HepG2 (cell line): ENCODE results near the gene SYCE3. TPM values are rescaled to one million over a fixed set of nuclear protein-coding genes. Genes with fewer than 3 reads are reported as not detected.

Experiments
- E2F2 ChIP-seq: sonication (generic); formaldehyde crosslinking; IDR thresholded peaks from 2 replicates; pipeline ENCODE4 v1.4.0; 2020; ENCODE audit warnings: missing genetic modification reagents, borderline replicate concordance
- FLYWCH1 ChIP-seq: sonication (generic); formaldehyde crosslinking; IDR thresholded peaks from 2 replicates; pipeline ENCODE4 v1.8.1; 2023; ENCODE audit warnings: mild to moderate bottlenecking, missing genetic modification reagents
- FOXM1 ChIP-seq: sonication (generic); formaldehyde crosslinking; IDR thresholded peaks from 2 replicates; pipeline ENCODE4 v1.5.0; 2020; ENCODE audit warnings: missing genetic modification reagents
- HDAC2 ChIP-seq: sonication (generic); formaldehyde crosslinking; IDR thresholded peaks from 2 replicates; pipeline ENCODE4 v1.4.0; 2020; ENCODE audit warnings: missing genetic modification reagents
- KDM6A ChIP-seq: IDR thresholded peaks from 2 replicates; pipeline ENCODE4 v1.6.1; 2016; ENCODE audit warnings: low read depth
- PRMT3 ChIP-seq: sonication (generic); formaldehyde crosslinking; IDR thresholded peaks from 2 replicates; pipeline ENCODE4 v1.8.1; 2022; ENCODE audit warnings: low read depth, mild to moderate bottlenecking, moderate library complexity, missing genetic modification reagents, borderline replicate concordance
- SIN3A ChIP-seq: IDR thresholded peaks from 2 replicates; pipeline ENCODE4 v1.6.1; 2011; ENCODE audit warnings: low read depth, mild to moderate bottlenecking, control low read depth, low read length, borderline replicate concordance
- SOX13 ChIP-seq, 3 experiments: fragments of 450-650 bp in 1 of 3; sonication (generic) in 1 of 3; formaldehyde crosslinking in 1 of 3; IDR thresholded peaks in 2 of 3; conservative IDR thresholded peaks in 1 of 3; 2 replicates each; pipeline versions ENCODE4 v1.5.0 to v1.6.1; 2016 to 2020; ENCODE audit warnings: antibody characterized with exemption in 1 of 3, mild to moderate bottlenecking in 1 of 3, missing compliant biosample characterization in 1 of 3, missing genetic modification reagents in 1 of 3, moderate library complexity in 1 of 3
- ZHX1 ChIP-seq: sonication (generic); formaldehyde crosslinking; IDR thresholded peaks from 2 replicates; pipeline ENCODE4 v1.8.1; 2022; ENCODE audit warnings: low read depth, mild to moderate bottlenecking, missing genetic modification reagents
- ZNF616 ChIP-seq: sonication (generic); formaldehyde crosslinking; IDR thresholded peaks from 2 replicates; pipeline ENCODE4 v1.5.0; 2020; ENCODE audit warnings: low read depth, mild to moderate bottlenecking, missing genetic modification reagents
- ZNF660 ChIP-seq: sonication (generic); formaldehyde crosslinking; IDR thresholded peaks from 2 replicates; pipeline ENCODE4 v1.5.1; 2020; ENCODE audit warnings: mild to moderate bottlenecking, low read depth, missing genetic modification reagents, borderline replicate concordance
- ZNF672 ChIP-seq: sonication (generic); formaldehyde crosslinking; IDR thresholded peaks from 2 replicates; pipeline ENCODE4 v1.8.1; 2022; ENCODE audit warnings: missing genetic modification reagents
- ZNF883 ChIP-seq: sonication (generic); formaldehyde crosslinking; IDR thresholded peaks from 2 replicates; pipeline ENCODE4 v1.5.1; 2020; ENCODE audit warnings: mild to moderate bottlenecking, missing genetic modification reagents; ENCODE audit errors: not compliant biosample characterization
- ZSCAN22 ChIP-seq: sonication (generic); formaldehyde crosslinking; IDR thresholded peaks from 2 replicates; pipeline ENCODE4 v1.4.0; 2020; ENCODE audit warnings: mild to moderate bottlenecking, missing genetic modification reagents
- polyA plus RNA-seq, 8 experiments: library from polyadenylated mRNA; depleted of rRNA in 3 of 8; stranded (reverse) in 7 of 8; unstranded in 1 of 8; fragments of >200 nt; fragmentation: Illumina TruSeq in 4 of 8; extraction: Trizol in 4 of 8; gene quantifications; 2 replicates each; pipeline versions ENCODE4 v1.2.1 to v1.2.3, GENCODE V29; 2011 to 2016; ENCODE audit warnings: low read depth in 4 of 8, missing spikeins in 1 of 8, mixed read lengths in 1 of 8; ENCODE audit not compliant: insufficient read depth in 1 of 8
- total RNA-seq, 5 experiments: library from RNA; depleted of rRNA; stranded (reverse); fragments of >200 nt; fragmentation: Illumina TruSeq; extraction: Trizol; gene quantifications; 2 replicates each; pipeline ENCODE4 v1.2.3, GENCODE V29; 2016; ENCODE audit warnings: low read depth in 1 of 5
- TF ChIP-seq, protein P1 (sequence below): IDR thresholded peaks from 2 replicates; pipeline ENCODE4 v1.6.1; 2016; ENCODE audit warnings: missing compliant biosample characterization, missing genetic modification reagents, borderline replicate concordance
- TF ChIP-seq, protein P2 (sequence below): sonication (generic); formaldehyde crosslinking; IDR thresholded peaks from 2 replicates; pipeline ENCODE4 v1.4.0; 2020; ENCODE audit warnings: mild to moderate bottlenecking, missing genetic modification reagents

Gene SYCE3
- total and polyA plus RNA-seq, 2 of the 13 experiments (the other 11 are each of a cell fraction or from before 2014, with no cell fraction given) = not detected

GRCh38 chr22:50525104-50525857 lies 37.4 kb downstream of the SYCE3 start, which contains the start of gene SCO2 (continued):
- TF ChIP-seq E2F2 = peak; percentile 47; the same call in 1 of the 2 replicates
- TF ChIP-seq, protein P1, sequence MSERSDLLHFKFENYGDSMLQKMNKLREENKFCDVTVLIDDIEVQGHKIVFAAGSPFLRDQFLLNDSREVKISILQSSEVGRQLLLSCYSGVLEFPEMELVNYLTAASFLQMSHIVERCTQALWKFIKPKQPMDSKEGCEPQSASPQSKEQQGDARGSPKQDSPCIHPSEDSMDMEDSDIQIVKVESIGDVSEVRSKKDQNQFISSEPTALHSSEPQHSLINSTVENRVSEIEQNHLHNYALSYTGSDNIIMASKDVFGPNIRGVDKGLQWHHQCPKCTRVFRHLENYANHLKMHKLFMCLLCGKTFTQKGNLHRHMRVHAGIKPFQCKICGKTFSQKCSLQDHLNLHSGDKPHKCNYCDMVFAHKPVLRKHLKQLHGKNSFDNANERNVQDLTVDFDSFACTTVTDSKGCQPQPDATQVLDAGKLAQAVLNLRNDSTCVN (CRISPR knock-in tag) = peak; percentile 56; the same call in 1 of the 2 replicates
- TF ChIP-seq KDM6A (CRISPR knock-in tag) = no peak
- no peak for TF ChIP-seq SOX13 (IDR thresholded peaks at IDR 0.05)
- TF ChIP-seq SOX13 (CRISPR knock-in tag; conservative IDR thresholded peaks at IDR 0.05 in 1 of 2, IDR thresholded peaks at IDR 0.05 in 1 of 2) = peak in 1 of 2 experiments; percentile 31; a peak in 1 of 4 replicates
- TF ChIP-seq ZSCAN22 (CRISPR knock-in tag) = 0 out of 2 replicates have a peak, but pooled peaks have one; percentile 39
- peak; percentile 56; the same call in 1 of the 2 replicates for TF ChIP-seq ZNF616 (CRISPR knock-in tag)
- TF ChIP-seq, protein P2, sequence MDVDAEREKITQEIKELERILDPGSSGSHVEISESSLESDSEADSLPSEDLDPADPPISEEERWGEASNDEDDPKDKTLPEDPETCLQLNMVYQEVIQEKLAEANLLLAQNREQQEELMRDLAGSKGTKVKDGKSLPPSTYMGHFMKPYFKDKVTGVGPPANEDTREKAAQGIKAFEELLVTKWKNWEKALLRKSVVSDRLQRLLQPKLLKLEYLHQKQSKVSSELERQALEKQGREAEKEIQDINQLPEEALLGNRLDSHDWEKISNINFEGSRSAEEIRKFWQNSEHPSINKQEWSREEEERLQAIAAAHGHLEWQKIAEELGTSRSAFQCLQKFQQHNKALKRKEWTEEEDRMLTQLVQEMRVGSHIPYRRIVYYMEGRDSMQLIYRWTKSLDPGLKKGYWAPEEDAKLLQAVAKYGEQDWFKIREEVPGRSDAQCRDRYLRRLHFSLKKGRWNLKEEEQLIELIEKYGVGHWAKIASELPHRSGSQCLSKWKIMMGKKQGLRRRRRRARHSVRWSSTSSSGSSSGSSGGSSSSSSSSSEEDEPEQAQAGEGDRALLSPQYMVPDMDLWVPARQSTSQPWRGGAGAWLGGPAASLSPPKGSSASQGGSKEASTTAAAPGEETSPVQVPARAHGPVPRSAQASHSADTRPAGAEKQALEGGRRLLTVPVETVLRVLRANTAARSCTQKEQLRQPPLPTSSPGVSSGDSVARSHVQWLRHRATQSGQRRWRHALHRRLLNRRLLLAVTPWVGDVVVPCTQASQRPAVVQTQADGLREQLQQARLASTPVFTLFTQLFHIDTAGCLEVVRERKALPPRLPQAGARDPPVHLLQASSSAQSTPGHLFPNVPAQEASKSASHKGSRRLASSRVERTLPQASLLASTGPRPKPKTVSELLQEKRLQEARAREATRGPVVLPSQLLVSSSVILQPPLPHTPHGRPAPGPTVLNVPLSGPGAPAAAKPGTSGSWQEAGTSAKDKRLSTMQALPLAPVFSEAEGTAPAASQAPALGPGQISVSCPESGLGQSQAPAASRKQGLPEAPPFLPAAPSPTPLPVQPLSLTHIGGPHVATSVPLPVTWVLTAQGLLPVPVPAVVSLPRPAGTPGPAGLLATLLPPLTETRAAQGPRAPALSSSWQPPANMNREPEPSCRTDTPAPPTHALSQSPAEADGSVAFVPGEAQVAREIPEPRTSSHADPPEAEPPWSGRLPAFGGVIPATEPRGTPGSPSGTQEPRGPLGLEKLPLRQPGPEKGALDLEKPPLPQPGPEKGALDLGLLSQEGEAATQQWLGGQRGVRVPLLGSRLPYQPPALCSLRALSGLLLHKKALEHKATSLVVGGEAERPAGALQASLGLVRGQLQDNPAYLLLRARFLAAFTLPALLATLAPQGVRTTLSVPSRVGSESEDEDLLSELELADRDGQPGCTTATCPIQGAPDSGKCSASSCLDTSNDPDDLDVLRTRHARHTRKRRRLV = peak; percentile 77; the same call in 1 of the 2 replicates
- TF ChIP-seq ZHX1 (CRISPR knock-in tag) = 0 out of 2 replicates have a peak, but pooled peaks have one; percentile 37
- peak; percentile 20; the same call in 1 of the 2 replicates for TF ChIP-seq HDAC2 (CRISPR knock-in tag)
- TF ChIP-seq FOXM1 (CRISPR knock-in tag) = 0 out of 2 replicates have a peak, but pooled peaks have one; percentile 14
- 0 out of 2 replicates have a peak, but pooled peaks have one; percentile 11 for TF ChIP-seq PRMT3 (CRISPR knock-in tag)
- no peak for TF ChIP-seq ZNF660
- 0 out of 2 replicates have a peak, but pooled peaks have one; percentile 28 for TF ChIP-seq ZNF672 (CRISPR knock-in tag)
- TF ChIP-seq ZNF883 (CRISPR knock-in tag) = peak; percentile 62
- TF ChIP-seq SIN3A = 0 out of 2 replicates have a peak, but pooled peaks have one; percentile 67
- TF ChIP-seq FLYWCH1 = 0 out of 2 replicates have a peak, but pooled peaks have one; percentile 61
